Keratinocyte (primary cell): Measurements from ENCODE around the gene HOXA5. TPM values are rescaled to one million over a fixed set of nuclear protein-coding genes. Genes with fewer than 3 reads are reported as not detected.

Experiments used
- DNase-seq: peaks from one replicate; pipeline ENCODE4 v3.0.0-alpha.2; 2011; ENCODE audit warnings: low read depth, missing footprints, low spot score
- FAIRE-seq: peaks from 2 replicates; lab custom pipeline; 2011; peaks lifted over from hg19 to GRCh38; lab: Jason Lieb, UNC
- H2AFZ ChIP-seq: 2 replicates; pipeline ENCODE4 v1.6.0; 2012; ENCODE audit warnings: low read length, control low read depth, inconsistent platforms; ENCODE audit not compliant: control insufficient read depth
- H3K27ac ChIP-seq: 2 replicates; pipeline ENCODE4 v1.5.1; 2011; ENCODE audit warnings: low read length; ENCODE audit not compliant: control insufficient read depth, insufficient read depth
- H3K27me3 ChIP-seq: 3 replicates; pipeline ENCODE4 v1.6.0; 2011; ENCODE audit warnings: low read length; ENCODE audit not compliant: control insufficient read depth, insufficient read depth; ENCODE audit errors: extremely low read depth
- H3K36me3 ChIP-seq, 2 experiments: 2 replicates in 1 of 2; 3 replicates in 1 of 2; pipeline ENCODE4 v1.5.1; 2011; ENCODE audit warnings: low read length in 2 of 2, mild to moderate bottlenecking in 1 of 2; ENCODE audit not compliant: control insufficient read depth in 2 of 2, insufficient read depth in 2 of 2; ENCODE audit errors: extremely low read depth in 1 of 2
- H3K4me1 ChIP-seq: 3 replicates; pipeline ENCODE4 v1.5.1; 2011; ENCODE audit warnings: low read length; ENCODE audit not compliant: control insufficient read depth, insufficient read depth; ENCODE audit errors: extremely low read depth
- H3K4me2 ChIP-seq: 3 replicates; pipeline ENCODE4 v1.6.0; 2011; ENCODE audit warnings: low read depth, low read length; ENCODE audit not compliant: control insufficient read depth, insufficient read depth; ENCODE audit errors: extremely low read depth
- H3K4me3 ChIP-seq, 3 experiments: fragments of 200-600 bp in 1 of 3; sonication (generic) in 1 of 3; 2 replicates in 2 of 3; 3 replicates in 1 of 3; pipeline ENCODE4 v1.5.1; 2011 to 2016; ENCODE audit warnings: low read length in 3 of 3, mild to moderate bottlenecking in 3 of 3, control low read depth in 2 of 3, inconsistent platforms in 1 of 3, low read depth in 1 of 3, mixed read lengths in 1 of 3, mixed run types in 1 of 3, moderate library complexity in 1 of 3; ENCODE audit not compliant: control insufficient read depth in 2 of 3, insufficient read depth in 2 of 3; ENCODE audit errors: extremely low read depth in 1 of 3
- H3K79me2 ChIP-seq: 2 replicates; pipeline ENCODE4 v1.6.0; 2012; ENCODE audit warnings: low read length; ENCODE audit not compliant: control insufficient read depth, insufficient read depth
- H3K9ac ChIP-seq: 3 replicates; pipeline ENCODE4 v1.6.0; 2011; ENCODE audit warnings: low read length; ENCODE audit not compliant: control insufficient read depth, insufficient read depth; ENCODE audit errors: extremely low read depth
- H3K9me1 ChIP-seq: 3 replicates; pipeline ENCODE4 v1.6.0; 2011; ENCODE audit warnings: low read length; ENCODE audit not compliant: control insufficient read depth, insufficient read depth; ENCODE audit errors: extremely low read depth
- H3K9me3 ChIP-seq: 2 replicates; pipeline ENCODE4 v1.5.1; 2012; ENCODE audit warnings: low read depth, low read length; ENCODE audit not compliant: control insufficient read depth
- H4K20me1 ChIP-seq: 3 replicates; pipeline ENCODE4 v1.6.0; 2011; ENCODE audit warnings: low read length; ENCODE audit not compliant: control insufficient read depth, insufficient read depth; ENCODE audit errors: extremely low read depth
- CTCF ChIP-seq, 3 experiments: IDR thresholded peaks in 1 of 3; conservative IDR thresholded peaks in 1 of 3; optimal IDR thresholded peaks in 1 of 3; 2 replicates in 2 of 3; 3 replicates in 1 of 3; pipeline versions ENCODE3 to v1.5.1; 2011; ENCODE audit warnings: low read length in 3 of 3, mild to moderate bottlenecking in 3 of 3, moderate library complexity in 2 of 3, control low read depth in 1 of 3, inconsistent platforms in 1 of 3; ENCODE audit not compliant: insufficient read depth in 2 of 3; ENCODE audit errors: extremely low read depth in 1 of 3
- EZH2 ChIP-seq: IDR thresholded peaks from one replicate; pipeline ENCODE4 v1.6.1; 2012; ENCODE audit warnings: inconsistent platforms, mild to moderate bottlenecking, low read length, moderate library complexity
- dilution Hi-C: fragments of 300-500 bp; cut with MboI; formaldehyde crosslinking; loops from one replicate; pipeline ENCODE4 v1.7.0; 2020; ENCODE audit warnings: low sequenced_read_pairs; ENCODE audit not compliant: extremely low pct_ligation_motif_present
- polyA plus RNA-seq, 5 experiments: library from polyadenylated mRNA; depleted of rRNA in 3 of 5; stranded (reverse) in 3 of 5; stranded (forward) in 1 of 5; unstranded in 1 of 5; fragments of >200 nt; gene quantifications; 1 replicate in 1 of 5; 2 replicates in 3 of 5; 3 replicates in 1 of 5; pipeline versions ENCODE4 v1.2.1 to v1.2.3, GENCODE V29; 2011 to 2012; ENCODE audit warnings: missing spikeins in 2 of 5, low read depth in 1 of 5, low replicate concordance in 1 of 5

Gene HOXA5
- polyA plus RNA-seq, 1 donor (not counting 4 experiments of a cell fraction or from before 2014, with no cell fraction given) = 7.1 TPM

GRCh38 chr7:27185013-27185853 is 41.8 kb upstream of the HOXA5 start, which contains the start of gene HOXA11:
Gene HOXA11, minus strand, starts transcription at chr7:27185232. Its CDS starts 88 bp downstream, at chr7:27185144.
- no peaks in the 10 kb centered on the region for H3K9me3 ChIP-seq
- H3K27ac ChIP-seq = no peak within 1 kb of the TSS
- H3K4me1 ChIP-seq = peaks cover 13% of the 10 kb centered on the region
- peak within 1 kb of the TSS; percentile 60 for H3K9ac ChIP-seq
- H3K4me3 ChIP-seq = peak within 1 kb of the TSS; percentile 34 to 74 (median 44)
- peaks cover 79% of the 10 kb centered on the region for H3K27me3 ChIP-seq
- no peaks in the 10 kb centered on the region for H3K79me2 ChIP-seq
- H3K4me2 ChIP-seq = peak within 1 kb of the TSS; percentile 79
- FAIRE-seq = no peak
- H3K9me1 ChIP-seq = no peaks in the 10 kb centered on the region
- dilution Hi-C loops = no loop called here
- peak; percentile 39 for TF ChIP-seq EZH2
- TF ChIP-seq CTCF (optimal IDR thresholded peaks at IDR 0.05 in 1 of 3, IDR thresholded peaks at IDR 0.05 in 1 of 3, conservative IDR thresholded peaks at IDR 0.05 in 1 of 3; ENCODE audit: extremely low read depth in 1 of 3, insufficient read depth in 2 of 3, low read length in 3 of 3) = no peak
- H4K20me1 ChIP-seq = no peaks in the 10 kb centered on the region
- no peaks in the 10 kb centered on the region for H3K36me3 ChIP-seq
- DNase-seq = no peak
- peak within 1 kb of the TSS; percentile 74 for H2AFZ ChIP-seq

GRCh38 chr7:27184337-27185012 is 41.0 kb upstream of the HOXA5 start:
- Histone ChIP-seq H3K9me3 (no peaks in the 10 kb centered on the region), H3K9ac (peak overlapping the region; percentile 60), H3K4me2 (peak overlapping the region; percentile 79), H3K79me2 (no peaks in the 10 kb centered on the region), H3K27ac (no peak overlapping the region), H4K20me1 (no peaks in the 10 kb centered on the region), H3K9me1 (no peaks in the 10 kb centered on the region), H3K4me1 (peaks cover 15% of the 10 kb centered on the region), H3K36me3 (no peaks in the 10 kb centered on the region), H3K27me3 (peaks cover 71% of the 10 kb centered on the region), H2AFZ (peak overlapping the region; percentile 74), H3K4me3 (peak overlapping the region; percentile 34 to 74 (median 44))
- dilution Hi-C loops = no loop called here
- TF ChIP-seq EZH2 (peak; percentile 16), CTCF (optimal IDR thresholded peaks at IDR 0.05 in 1 of 3, IDR thresholded peaks at IDR 0.05 in 1 of 3, conservative IDR thresholded peaks at IDR 0.05 in 1 of 3; ENCODE audit: extremely low read depth in 1 of 3, insufficient read depth in 2 of 3, low read length in 3 of 3) (no peak)
- DNase-seq (no peak), FAIRE-seq (no peak)
